ENCODE measurements around the gene HAGH.
"Not testable (repeated sequence)": the region's sequence is repeated elsewhere in the genome, so short reads cannot be mapped to it uniquely, and the experiment has no call there.

The HAGH gene

DNA sequence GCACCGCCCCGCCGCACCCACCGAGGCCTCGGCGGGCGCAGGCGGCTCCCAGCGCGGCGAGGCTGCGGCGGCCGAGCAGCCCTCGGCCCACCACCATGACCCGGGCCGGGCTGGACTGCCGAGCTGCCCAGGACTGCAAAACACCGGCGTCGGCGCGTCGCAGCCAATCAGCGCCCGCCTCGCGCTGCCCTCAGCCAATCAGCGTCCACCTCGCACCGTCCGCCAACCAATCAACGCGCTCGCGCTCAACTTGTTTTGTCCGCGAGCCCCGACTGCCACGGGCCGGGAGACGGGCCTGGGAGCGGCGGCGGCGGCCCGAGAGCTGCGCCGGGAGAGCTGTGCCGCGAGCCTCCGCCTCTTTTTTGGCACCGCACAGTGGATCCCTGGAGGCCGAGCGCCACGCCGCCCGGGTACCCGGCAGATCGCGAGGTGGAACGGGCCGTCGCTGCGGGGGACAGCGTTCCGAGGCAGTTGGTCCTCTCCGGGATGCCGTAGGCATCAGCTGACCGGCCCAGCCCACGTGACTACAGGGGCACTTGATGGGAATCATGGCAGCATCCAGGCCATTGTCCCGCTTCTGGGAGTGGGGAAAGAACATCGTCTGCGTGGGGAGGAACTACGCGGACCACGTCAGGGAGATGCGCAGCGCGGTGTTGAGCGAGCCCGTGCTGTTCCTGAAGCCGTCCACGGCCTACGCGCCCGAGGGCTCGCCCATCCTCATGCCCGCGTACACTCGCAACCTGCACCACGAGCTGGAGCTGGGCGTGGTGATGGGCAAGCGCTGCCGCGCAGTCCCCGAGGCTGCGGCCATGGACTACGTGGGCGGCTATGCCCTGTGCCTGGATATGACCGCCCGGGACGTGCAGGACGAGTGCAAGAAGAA lies at the start of gene HAGH, which contains the start of gene FAHD1:
Gene HAGH (minus strand): TSS at position 135 of the 883 bp plus-strand sequence. CDS start 38 bp downstream, at position 97.
Gene FAHD1 (plus strand): TSS at position 516 of the 883 bp plus-strand sequence. CDS start 33 bp downstream, at position 549.
- peak; percentile 92 for DNase-seq

DNA sequence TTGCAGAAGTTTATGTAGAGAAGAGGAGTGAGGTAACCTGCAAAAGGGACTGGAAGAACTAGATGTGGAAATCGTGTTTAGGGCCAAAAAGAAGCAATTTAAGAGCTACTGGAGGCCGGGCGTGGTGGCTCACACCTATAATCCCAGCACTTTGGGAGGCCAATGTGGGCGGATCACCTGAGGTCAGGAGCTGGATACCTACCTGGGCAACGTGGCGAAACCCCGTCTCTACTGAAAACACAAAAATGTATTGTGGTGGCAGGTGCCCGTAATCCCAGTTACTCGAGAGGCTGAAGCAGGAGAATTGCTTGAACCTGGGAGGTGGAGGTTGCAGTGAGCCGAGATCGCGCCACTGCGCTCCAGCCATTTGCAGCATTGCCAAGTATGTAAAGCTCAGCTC lies 49.4 kb upstream of the HAGH start:
- DNase-seq: not testable (repeated sequence)

- DNase-seq: no peak
These were observed 48.2 kb upstream of the HAGH start for GRCh38 chr16:1874854-1875253.

DNA sequence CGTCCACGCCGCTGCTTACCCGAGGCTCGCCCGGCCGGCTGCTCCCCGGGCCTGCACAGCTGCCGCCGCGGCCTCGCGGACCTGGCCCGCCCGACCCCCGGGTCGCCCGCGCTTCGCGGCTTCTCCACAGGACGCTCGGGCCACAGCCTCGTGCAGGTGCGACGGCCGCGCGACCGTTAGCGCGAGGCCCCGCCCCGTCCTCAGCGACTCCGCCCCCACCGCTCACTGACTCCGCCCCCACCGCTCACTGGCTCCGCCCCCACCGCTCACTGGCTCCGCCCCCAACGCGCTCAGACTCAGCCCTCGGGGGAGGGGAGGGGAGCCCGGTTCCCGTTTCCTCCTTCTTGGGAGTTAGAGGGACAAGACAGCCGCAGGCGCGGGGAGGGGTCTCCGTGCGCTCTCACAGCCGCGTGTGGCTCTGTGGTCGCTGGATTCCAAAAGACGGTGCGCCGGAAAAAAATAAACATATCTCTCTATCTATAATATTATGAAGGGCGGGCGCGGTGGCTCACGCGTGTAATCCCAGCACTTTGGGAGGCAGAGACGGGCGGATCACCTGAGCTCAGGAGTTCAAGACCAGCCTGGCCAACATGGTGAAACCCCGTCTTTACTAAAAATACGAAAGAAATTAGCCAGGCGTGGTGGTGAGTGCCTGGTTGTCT lies 45.5 kb upstream of the HAGH start, which contains the start of gene MEIOB:
Gene MEIOB (minus strand): TSS at position 191 of the 662 bp plus-strand sequence. CDS start 3,989 bp downstream, outside the sequence.
- peak; percentile 47 for DNase-seq

DNA sequence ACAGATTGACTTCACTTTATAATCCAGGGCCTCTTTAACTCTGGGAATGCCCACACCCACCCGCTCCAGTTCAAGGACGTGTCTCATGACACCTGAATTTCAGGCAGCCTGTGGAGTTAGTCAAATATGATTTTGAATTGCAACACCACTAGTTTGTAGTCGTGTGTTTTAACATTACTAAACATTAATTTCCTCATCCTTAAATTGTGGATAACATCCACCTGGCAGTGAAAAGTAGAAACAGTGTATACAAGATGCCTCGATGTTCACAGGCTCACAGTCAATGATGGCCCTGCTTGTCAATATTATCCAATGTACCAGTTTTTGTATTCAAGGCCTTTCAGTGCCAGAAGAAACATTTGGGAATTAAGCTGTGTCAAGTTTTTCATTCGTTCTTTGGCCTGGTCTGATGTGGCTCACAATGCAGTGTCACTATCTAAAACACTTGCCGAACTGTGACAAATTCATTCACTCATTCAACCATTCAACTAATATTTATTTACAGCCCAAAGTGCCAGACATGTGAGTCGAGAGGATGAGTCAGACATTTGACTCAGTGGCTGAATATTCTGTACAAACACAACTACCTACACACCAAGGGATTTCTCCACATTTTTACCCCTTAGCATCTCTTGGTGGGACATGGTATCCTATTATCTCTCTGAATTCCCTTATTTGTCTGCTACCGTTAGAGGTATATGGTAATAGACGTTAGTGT lies 43.9 kb upstream of the HAGH start:
- DNase-seq: peak; percentile 81

DNA sequence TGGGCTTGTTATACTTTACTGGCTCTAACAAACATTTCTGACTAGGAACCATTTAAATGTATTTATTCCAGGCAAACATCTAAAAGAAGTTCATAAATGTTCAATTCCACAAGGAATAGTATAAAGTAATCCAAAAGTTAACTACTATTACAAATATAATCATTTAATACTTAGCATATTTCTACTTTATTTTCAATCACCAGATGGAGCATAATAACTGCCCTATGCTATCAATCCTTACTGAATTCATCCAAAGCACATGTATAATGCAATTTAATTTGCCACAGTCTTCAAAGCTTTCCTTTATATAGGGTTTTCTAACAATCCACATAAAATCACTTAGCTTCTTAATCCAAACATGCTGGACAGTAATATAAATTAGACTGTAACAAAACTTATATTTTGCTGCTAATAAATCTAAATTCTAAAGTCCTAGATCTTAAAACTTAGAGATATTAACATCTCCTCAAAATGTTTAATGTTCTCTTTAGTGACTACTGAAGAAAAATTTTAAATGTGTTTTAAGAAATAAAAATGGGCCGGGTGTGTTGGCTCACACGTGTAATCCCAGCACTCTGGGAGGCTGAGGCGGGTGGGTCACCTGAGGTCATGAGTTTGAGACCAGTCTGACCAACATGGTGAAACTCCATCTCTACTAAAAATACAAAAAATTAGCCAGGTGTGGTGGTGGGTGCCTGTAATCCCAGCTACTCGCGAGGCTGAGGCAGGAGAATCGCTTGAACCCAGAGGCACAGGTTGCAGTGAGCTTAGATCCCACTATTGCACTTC lies 39.5 kb upstream of the HAGH start:
- DNase-seq: no peak

DNA sequence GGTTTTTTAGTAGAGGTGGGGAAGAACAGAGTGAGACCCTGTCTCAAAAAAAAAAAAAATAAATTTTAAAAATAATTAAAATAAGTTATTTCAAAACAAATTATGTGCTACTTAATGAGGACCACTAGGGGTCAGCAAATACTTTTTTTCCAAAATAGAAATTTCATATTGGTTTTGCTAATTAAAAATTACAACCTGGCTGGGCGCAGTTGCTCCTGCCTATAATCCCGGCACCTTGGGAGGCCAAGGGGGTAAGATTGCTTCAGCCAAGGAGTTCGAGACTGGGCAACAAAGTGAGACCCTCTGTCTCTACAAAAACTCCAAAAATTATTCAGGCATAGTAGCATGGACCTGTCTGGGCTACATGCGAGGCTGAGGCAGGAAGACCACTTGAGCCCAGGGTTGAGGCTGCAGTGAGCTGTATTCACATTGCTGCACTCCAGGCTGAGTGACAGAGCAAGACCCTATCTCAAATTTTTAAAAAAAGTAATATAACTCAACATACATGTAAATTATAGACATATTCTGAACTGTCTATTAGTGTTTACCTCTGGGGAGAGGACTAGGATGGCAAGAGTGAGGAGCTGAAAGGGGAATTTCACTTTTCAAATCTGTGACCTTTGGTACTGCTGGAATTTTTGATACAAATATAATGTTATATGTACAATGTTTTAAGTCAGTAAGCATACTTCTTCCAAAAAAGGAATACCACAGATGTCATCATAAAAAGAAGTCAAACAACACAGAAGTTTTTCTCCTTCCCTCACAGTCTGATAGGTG lies 37.2 kb upstream of the HAGH start:
- peak; percentile 44 for DNase-seq

DNA sequence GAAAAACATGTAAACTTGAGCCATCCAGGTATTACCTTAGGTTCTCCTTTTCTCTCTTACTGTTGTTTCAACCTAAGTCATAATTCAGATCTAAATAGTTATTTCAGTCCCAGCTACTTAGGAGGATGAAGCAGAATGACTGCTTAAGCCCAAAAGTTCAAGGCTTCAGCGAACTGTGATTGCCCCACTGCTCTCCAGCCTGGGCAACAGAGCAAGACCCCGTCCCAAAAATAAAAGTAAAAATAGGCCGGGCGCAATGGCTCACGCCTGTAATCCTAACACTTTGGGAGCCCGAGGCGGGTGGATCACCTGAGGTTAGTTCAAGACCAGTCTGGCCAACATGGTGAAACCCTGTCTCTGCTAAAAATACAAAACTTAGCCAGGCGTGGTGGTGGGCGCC lies 35.8 kb upstream of the HAGH start:
- DNase-seq: no peak

DNA sequence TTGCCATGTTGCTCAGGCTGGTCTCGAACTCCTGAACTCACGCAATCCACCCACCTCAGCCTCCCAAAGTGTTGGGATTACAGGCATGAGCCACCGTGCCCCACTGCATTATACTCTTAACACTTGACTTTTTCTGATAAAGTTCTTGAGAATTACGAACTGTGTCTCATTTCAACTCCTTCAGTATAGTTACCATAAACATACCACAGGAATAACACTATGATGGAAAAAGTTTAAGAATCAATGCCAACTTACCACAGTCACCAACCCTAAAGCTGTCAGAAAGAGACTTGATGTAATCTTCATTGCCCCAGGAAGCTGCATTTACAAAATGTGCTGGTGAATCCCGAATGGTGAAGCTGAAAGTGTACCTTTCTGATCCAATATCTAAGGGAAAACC lies 35.1 kb upstream of the HAGH start:
- DNase-seq: no peak

- DNase-seq: no peak
These were observed 33.0 kb upstream of the HAGH start for GRCh38 chr16:1859650-1860049.

DNA sequence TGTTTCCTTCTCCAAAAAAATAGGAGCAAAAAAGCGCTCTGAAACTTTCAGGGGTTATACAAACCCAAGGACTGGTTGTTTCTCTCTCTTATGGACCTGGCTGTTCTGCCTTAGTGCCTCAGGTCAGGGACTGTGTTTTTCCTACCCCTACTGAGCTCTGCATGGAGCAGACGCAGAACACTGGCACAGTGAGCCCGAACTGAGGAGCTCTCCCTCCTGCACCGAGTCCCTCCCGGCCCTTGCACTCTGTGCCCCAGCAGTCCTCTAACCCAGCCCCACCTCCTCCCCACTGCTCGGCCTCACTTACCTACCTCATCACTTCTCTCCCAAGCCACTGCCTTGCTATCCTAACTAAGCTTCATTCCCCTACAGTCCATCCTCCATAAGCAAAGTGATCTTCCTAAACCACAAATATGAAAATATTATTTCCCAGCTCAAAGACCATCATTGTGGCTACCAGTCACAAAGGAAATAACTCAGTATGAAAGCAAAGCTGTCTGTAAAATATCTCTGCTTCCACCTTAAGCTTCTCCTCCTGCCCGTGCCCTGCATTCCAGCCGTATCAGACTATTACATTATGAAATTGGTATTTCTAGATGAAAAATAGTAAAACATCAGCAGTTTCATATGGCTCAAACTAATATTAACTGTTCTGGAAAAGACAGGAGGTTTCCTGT lies 31.7 kb upstream of the HAGH start:
- peak; percentile 29 for DNase-seq

DNA sequence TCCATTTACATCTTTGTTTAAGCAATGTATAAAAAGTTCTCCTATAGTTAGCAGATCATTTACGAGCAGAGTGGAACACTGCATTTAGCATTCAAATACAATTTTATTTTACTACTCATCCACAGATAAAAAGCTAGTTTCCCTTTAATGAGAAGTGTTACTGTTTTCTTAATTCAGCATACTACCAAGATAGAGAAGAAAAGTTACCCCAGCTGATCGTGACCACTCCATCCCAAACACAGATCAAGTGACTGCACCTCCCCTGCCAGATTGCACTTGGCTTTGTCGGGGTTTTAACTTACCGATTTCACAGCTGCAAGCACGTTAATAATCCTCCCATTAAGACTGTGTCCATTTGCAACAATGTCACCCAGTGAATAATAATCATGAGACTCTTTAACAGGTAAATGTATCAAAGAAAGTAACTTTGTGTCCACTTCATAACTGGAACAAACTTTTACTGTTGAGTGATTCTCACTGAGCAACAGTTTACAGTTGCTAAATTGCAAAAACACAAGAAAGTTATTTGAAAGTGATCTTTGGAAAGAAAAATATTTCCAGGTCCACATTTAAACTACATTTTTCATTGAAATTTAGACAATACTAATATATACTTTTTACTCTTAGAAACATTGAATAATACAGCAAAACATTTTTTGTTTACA lies 30.9 kb upstream of the HAGH start:
- DNase-seq: no peak

DNA sequence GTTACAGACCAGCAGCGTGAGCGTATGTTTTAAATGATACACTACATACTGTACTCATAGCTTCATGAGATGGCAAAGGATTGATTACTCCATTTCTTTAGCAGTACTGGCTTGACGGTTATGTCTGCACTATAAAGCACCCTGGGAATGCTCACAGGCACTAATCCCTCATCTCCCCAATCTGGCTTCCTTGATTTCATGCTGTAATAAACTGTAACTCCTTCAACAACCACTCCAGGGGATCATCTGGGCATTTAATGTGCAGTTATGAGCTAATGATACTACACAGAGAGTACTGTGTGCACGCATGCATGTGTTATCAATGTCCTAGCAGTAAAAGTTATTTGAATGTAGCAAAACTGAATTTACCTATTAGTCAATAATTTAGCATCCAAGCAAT lies 25.2 kb upstream of the HAGH start:
- no peak for DNase-seq

- DNase-seq: no peak
These were observed 24.4 kb upstream of the HAGH start for GRCh38 chr16:1850981-1851380.

DNA sequence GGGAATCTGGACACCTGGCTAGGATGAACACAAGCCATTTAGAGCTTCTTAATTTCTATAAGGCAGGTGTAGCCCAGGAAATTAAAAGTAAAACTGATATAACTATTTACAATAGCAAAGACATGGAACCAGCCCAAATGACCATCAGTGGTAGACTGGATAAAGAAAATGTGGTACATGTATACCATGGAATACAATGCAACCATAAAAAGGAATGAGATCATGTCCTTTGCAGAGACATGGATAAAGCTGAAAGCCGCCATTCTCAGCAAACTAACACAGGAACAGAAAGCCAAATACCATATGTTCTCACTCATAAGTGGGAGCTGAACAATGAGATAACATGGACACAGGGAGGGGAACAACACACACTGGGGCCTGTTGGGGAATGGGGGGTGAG lies 19.8 kb upstream of the HAGH start:
- no peak for DNase-seq

GRCh38 chr16:1845985-1846384 lies 19.4 kb upstream of the HAGH start:
- no peak for DNase-seq

DNA sequence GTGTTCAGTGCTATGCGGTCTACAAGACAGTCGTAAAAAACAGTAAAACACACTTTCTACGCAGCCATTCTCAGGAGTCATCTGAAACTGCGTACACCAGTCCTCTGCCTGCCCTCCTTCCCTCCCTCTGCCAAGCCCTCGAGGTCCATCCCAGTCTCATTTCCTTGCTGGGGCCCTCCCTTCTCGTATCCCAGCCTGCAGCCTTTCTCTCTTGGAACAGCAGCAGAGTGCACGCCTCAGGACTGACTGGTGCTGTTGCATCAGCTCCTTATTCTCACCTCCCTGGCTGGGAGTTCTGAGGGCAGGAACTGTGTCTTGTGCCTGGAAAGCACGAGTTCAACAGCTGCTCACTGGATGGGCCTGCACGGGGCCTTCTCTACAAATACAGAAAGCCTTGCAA lies 12.9 kb upstream of the HAGH start:
- DNase-seq: peak; percentile 80

DNA sequence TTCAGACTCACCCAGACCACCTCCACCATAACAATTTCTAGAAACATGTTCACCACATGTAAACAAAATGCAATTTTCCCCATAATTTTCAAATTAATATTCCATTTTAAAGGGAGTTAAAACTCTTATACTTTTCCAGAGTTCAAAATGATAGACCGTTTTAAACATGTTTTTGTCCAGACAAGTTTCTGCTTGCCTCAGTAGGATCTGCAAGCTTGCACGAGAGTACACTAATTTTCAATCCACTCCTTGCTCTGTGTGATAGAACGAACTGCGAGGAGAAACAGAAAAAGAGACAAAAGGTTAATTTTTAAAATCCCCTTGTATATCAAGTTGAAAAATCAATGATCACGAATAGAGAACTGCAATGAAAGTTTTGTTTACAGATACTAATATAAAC lies 7.5 kb upstream of the HAGH start:
- DNase-seq: no peak

DNA sequence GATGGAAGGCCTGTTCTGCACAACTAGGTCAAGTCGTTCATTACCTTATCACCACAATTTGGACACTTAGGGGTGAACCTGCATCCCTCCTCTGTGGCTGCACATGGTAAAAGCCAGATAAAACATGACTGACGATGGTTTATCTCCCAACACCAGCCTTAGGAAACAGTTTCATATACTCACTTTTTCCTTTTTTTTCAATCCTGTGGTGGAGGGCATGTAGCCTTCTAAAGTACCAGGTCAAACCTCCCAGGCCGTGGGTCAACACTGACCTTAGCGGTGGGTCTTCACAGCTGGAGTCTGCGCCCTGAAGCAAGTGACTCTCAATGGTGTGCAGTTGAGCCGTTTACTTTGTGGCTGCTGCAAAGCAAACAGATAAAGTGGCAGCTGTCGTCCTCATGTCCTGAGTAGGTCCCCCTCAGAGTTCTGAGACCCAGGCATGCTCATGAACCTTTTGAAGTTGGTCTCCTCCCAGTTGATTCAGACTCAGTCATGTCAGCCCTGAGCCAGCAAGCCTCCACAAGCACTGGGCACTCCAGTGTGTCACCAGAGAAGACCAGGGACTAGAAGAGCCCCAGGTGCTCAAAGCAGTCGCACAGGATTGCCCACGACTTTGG lies 6.3 kb upstream of the HAGH start:
- DNase-seq: no peak

Data from fibroblast of skin of right biceps (primary cell).